HG02852 (cell line): Measurements from ENCODE around the gene RAPGEF2.

Experiments used
- ATAC-seq: cut with Tn5 transposase; IDR thresholded peaks from one replicate; pipeline ENCODE4 v1.9.1; 2021; ENCODE audit warnings: mild to moderate bottlenecking, moderate library complexity; ENCODE audit not compliant: unreplicated experiment

Gene RAPGEF2

DNA sequence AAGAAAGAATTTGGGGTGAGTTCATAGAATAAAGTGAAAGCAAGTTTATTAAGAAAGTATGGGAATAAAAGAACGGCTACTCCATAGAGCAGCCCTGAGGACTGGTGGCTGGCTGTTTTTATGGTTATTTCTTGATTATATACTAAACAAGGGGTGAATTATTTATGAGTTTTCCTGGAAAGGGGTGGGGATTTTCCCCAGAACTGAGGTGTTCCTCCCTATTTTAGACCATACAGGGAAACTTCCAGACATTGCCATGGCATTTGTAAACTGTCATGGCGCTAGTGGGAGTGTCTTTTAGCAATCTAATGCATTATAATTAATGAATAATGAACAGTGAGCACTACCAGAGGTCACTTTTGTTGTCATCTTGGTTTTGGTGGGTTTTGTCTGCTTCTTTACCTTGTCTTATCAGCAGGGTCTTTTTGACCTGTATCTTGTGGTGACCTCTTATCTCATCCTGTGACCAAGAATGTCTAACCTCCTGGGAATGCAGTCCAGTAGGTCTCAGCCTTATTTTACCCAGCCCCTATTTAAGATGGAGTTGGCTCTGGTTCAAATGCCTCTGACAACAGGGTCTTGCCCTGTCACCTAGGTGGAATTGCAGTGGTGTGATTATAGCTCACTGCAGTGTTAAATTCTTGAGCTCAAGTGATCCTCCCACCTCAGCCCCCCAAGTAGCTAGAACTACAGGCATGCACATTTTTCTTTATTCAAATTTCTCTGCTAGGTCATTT is 27.1 kb downstream of the RAPGEF2 start:
- no peak for ATAC-seq

DNA sequence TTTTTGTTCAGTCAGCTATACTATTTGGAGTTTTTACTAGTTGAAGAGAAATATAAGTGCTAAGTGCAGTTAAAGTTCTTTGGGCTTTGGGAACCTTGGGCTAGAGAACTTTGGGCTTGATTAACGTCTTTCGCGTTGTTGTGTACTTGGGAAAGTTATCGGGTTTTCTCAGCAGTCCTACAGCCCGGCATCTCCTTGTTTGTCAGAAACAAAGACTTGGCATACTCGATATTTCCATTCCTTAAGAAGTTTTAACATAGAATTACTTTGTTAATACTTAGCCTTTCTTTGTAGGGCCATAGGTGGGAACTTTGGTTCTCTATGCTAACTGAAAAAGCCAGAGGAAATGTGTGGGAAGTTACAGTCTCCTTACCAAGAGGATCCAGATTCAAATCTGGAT is 28.7 kb downstream of the RAPGEF2 start:
- ATAC-seq: no peak

DNA sequence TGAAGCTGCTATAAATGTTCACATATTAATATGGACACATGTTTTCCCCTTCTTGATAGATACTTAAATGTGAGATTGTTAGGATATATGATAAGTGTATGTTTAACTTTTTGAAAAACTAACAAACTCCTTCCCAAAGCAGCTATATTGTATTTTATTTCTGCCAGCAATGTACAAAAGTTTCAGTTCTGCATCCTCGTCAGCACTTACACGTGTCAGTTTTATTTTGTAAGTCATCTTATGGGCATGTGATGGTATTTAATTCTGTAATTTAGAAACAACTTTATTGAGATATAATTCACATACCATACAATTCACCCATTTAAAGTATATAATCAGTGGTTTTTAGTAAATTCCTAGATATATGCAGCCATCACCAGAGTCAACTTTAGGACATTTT is 31.6 kb downstream of the RAPGEF2 start:
- ATAC-seq: no peak

DNA sequence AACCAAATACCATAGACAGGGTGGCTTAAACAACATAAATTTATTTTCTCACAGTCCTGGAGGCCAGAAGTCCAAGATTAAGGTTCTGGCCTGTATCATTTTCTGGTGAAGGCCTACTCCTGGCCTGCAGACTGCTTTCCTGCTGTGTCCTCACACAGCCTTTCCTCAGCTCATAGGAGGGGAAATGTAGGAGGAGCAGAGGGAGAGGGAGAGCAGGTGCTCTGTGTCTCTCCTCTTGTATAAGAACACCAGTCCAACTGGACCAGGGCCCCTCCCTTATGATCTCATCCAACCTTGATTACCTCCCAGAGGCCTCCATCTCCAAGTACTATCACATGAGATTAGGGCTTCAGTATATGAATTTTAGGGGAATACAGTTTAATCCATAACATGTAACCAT is 34.3 kb downstream of the RAPGEF2 start:
- ATAC-seq: no peak

GRCh38 chr4:159138436-159138835 is 35.6 kb downstream of the RAPGEF2 start:
- ATAC-seq: no peak

DNA sequence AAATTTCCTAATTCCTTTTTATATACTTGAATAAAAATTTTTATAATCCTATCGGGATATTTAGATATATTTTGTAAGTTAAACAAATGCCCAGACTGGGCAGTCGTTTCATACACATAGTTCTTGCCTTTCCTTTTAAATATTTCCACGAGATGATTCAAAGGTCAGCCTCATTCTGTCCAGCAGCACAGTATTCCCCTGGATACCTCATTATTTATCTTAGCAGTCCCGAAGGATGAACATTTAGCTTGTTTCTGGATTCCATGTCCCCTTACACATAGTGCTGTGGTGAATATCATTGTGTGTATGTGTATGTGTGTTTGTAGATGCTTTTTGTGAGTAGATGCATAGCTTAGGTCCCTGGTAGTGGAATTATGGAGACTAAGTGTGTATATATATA is 38.3 kb downstream of the RAPGEF2 start:
- no peak for ATAC-seq

- ATAC-seq: no peak
These were observed 39.4 kb downstream of the RAPGEF2 start for GRCh38 chr4:159142241-159142640.

- no peak for ATAC-seq
These were observed 40.0 kb downstream of the RAPGEF2 start for GRCh38 chr4:159142681-159143384.

DNA sequence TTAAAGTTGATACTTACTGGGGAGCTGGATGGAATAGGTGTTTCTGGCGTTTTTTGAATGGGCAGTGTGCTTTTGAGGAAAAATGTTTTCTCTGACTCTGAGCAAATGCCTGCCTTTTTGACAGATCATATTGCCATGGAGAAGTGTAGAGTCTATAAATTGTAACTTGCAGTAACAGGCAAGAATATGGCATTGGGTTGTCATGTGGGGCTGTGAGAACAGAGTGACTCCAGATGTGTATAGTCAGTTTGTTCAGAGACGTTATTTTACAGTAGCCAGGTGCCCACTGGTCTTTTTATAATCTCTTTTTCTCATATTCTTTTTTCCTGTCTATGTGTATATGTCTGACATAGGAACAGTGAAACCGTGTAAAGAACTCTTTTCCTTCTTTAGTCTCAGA is 40.8 kb downstream of the RAPGEF2 start:
- ATAC-seq: no peak

GRCh38 chr4:159144112-159144694 is 41.3 kb downstream of the RAPGEF2 start:
- ATAC-seq: peak; percentile 48

DNA sequence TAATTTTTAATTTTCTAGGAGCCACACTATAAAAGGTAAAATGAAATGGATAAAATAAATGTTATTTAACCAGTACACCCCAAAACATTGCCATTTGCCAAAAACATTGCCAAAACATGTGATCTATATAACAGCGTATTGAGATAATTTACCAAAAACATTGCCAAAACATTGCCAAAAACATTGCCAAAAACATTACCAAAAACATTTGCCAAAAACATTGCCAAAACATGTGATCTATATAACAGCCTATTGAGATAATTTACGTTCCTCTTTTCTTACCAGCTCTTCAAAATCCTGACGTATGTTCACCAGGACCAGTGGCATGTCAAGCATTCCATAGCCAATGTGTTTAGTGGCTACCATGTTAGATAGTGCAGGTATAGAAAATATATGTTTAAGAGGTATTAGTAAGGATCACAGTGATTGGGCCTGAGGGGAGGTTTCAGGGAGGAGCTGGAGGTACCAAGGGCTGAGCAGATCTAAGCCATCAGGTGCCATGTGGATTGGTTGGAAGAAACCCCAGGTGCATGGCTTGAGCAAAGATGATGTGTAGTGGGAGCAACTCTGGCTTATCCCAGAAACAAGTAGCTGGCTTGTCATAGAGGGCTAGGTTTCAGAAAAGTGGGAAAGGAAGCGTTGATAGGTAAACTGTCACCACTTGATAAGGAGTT is 42.6 kb downstream of the RAPGEF2 start:
- no peak for ATAC-seq

DNA sequence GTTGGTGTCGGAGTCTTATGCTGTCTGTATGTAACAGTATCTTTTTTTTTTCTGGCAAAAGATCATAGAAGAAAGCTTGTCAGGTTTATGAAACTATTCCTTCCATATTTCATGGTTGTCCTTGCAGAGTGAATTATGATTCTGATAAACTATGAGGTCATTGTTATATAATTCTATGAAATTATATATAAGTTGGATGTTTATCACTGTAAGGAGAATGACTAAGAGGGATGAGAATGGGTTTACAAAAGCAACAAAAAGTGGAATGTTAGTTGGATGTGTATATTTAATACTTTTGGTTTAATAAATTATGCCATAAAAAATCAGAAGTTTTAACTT is 43.1 kb downstream of the RAPGEF2 start:
- no peak for ATAC-seq

DNA sequence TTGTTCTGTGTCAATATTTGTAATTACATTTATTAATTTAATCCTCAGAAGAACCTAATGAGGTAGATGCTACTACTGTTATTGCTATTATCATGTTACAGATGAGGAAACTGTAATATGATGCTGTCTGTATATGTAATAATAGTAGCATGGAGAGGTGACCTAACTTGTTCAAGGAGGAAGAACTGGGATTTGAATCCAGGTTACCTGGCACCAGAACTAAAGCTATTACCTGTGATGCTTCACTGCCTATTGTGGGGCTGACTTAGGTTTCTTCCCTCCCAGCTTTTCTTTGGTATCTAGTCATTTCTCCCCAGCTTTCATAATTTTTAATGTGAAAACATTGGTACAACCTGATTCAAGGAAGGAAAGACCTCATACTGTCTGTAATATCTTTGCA is 43.6 kb downstream of the RAPGEF2 start:
- no peak for ATAC-seq

DNA sequence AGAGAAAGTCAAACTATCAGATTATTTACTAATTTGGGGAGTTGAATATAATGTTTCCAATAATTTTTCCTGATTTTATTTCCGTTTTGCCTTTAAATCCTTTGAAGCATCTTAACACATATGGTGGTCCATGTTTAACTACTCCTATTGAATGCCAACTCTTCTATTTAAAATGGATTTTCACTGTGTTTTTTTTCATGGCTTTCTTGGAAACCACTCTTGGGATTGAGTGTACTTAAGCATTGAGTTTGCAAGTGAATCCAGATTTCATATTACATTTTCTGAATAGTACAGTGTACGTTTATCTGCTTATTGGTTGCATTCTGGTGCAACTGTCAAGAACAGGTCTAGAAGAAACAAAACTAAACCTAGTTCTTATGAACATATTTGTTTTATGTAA is 45.6 kb downstream of the RAPGEF2 start:
- no peak for ATAC-seq

- ATAC-seq: no peak
These were observed 46.8 kb downstream of the RAPGEF2 start for GRCh38 chr4:159149666-159150065.

- ATAC-seq: no peak
These were observed 47.5 kb downstream of the RAPGEF2 start for GRCh38 chr4:159150396-159150795.

GRCh38 chr4:159150821-159151390 is 48.0 kb downstream of the RAPGEF2 start:
- ATAC-seq: no peak

DNA sequence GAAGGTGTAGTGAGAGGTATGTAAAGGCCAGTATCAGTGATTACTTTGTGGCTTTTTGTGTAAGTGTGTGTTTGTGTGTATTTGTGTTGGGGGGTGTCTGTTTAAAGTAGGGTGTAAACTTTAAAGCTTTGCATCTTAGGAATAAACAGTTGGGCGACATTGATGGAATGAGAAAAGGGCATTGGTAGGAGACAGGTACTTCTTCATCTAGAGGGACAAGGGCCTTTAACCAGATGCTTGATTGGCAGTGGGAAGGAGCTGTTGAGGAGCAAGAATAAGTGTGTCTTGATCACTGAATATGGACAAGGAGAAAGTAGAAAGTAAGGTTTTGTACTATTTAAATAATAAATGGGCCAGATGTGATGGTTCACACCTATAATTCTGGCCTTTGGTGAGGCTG is 48.8 kb downstream of the RAPGEF2 start:
- ATAC-seq: no peak

- no peak for ATAC-seq
These were observed 49.3 kb downstream of the RAPGEF2 start for GRCh38 chr4:159152181-159152580.

GRCh38 chr4:159153669-159154068 is 50.8 kb downstream of the RAPGEF2 start:
- ATAC-seq: no peak

DNA sequence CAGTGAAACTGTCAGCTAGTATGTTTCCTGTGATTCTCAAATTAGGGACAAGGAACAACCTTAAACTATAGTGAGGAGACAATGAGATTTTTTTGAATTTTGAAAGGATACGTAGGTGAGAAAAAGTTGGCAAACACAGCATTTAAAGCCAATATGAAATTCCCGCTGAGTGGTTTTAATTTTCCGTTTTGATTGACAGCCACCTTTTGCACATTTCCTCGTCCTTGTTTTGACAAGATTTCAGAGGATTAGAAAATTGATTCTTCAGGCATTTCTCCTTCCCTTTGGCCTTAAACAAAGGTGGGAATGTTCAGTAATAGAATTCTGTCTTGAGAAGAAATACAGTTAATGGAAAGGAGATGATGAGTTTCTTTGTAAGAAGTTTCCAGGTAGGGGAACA is 52.2 kb downstream of the RAPGEF2 start:
- no peak for ATAC-seq
